ENCODE data around the gene KIAA0753. TPM values are rescaled to one million over a fixed set of nuclear protein-coding genes. Genes with fewer than 3 reads are reported as not detected.

Gene KIAA0753
- total and polyA plus RNA-seq, 9 of the 15 experiments (the other 6 are each of a cell fraction or from before 2014, with no cell fraction given): 2.0 to 9.0 (median 6.9) TPM

- BruUV-seq (replicated peaks): no TSS peak
- Histone ChIP-seq H4K20me1 (replicated peaks; ENCODE audit: control insufficient read depth, insufficient read depth, low read length) (no peaks in the 10 kb centered on the region), H3K9me3 (replicated peaks; ENCODE audit: control insufficient read depth, insufficient read depth, low read depth, low read length) (no peaks in the 10 kb centered on the region), H3K4me2 (ENCODE audit: insufficient read depth, low read length) (no peak overlapping the region), H3K36me3 (ENCODE audit: control insufficient read depth, insufficient read depth, low read length) (no peaks in the 10 kb centered on the region), H2AFZ (ENCODE audit: low read depth, low read length) (no peak overlapping the region), H3K4me1 (replicated peaks in 1 of 2; ENCODE audit: control insufficient read depth in 2 of 2, insufficient read depth in 2 of 2, low read length in 2 of 2) (no peaks in the 10 kb centered on the region), H3K27me3 (ENCODE audit: control insufficient read depth in 2 of 2, insufficient read depth in 2 of 2, low read length in 2 of 2) (peaks cover 6 to 37% of the 10 kb centered on the region in 2 experiments; a peak in 4 of 5 replicates), H3K9ac (ENCODE audit: insufficient read depth in 1 of 2, low read depth in 2 of 2, low read length in 2 of 2) (no peak overlapping the region), H3K4me3 (no peak overlapping the region), H3K9me1 (ENCODE audit: control insufficient read depth, insufficient read depth, low read length) (no peaks in the 10 kb centered on the region), H3K79me2 (ENCODE audit: control insufficient read depth, insufficient read depth, low read length) (no peaks in the 10 kb centered on the region), H3K27ac (ENCODE audit: extremely low read depth, low read depth, low read length) (no peak overlapping the region)
- FAIRE-seq: no peak
- ChIA-PET CTCF (ENCODE audit: low intra/inter-chr PET ratio) (interaction anchor here (0.6 to 1.4 kb wide), 3 partner anchors 335 to 1386 kb away, joined by 3 to 4 read pairs (median 4); no protein-coding TSS in a partner anchor), POLR2A (no interaction called here)
- no peak for DNase-seq (ENCODE audit: extremely low read depth in 1 of 4, low spot score in 3 of 4)
- in situ Hi-C loops (cut with MboI) (loop anchor here (5.0 kb wide), 1 partner anchor 341 kb away; no protein-coding TSS in a partner anchor), intact Hi-C loops (cut with micrococcal nuclease) (loop anchor here (2.0 to 5.0 kb wide), 3 partner anchors 176 to 346 kb away; partner anchors contain the start of gene RNASEK)
- WGBS (ENCODE audit: insufficient coverage, low coverage, missing lambda C conversion rate): 48% methylated on average over 6 of the region's 6 CpGs
- ATAC-seq: no peak
- TF ChIP-seq, protein P1, sequence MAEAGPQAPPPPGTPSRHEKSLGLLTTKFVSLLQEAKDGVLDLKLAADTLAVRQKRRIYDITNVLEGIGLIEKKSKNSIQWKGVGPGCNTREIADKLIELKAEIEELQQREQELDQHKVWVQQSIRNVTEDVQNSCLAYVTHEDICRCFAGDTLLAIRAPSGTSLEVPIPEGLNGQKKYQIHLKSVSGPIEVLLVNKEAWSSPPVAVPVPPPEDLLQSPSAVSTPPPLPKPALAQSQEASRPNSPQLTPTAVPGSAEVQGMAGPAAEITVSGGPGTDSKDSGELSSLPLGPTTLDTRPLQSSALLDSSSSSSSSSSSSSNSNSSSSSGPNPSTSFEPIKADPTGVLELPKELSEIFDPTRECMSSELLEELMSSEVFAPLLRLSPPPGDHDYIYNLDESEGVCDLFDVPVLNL (CRISPR knock-in tag; IDR thresholded peaks at IDR 0.05; ENCODE audit: low read depth): no peak
- TF ChIP-seq GABPA (tag; conservative IDR thresholded peaks at IDR 0.05; ENCODE audit: low read depth): no peak
- TF ChIP-seq RBM14 (IDR thresholded peaks at IDR 0.05; ENCODE audit: borderline replicate concordance, insufficient read depth, low read depth, low read length): no peak
- TF ChIP-seq GABPB1 (CRISPR knock-in tag; IDR thresholded peaks at IDR 0.05): no peak
- TF ChIP-seq ZNF175 (CRISPR knock-in tag; IDR thresholded peaks at IDR 0.05; ENCODE audit: low read depth): no peak
- TF ChIP-seq ZNF707 (CRISPR knock-in tag; conservative IDR thresholded peaks at IDR 0.05): no peak
- no peak for TF ChIP-seq WHSC1 (IDR thresholded peaks at IDR 0.05; ENCODE audit: low read length)
- TF ChIP-seq BRCA1 (IDR thresholded peaks at IDR 0.05): no peak
- no peak for TF ChIP-seq BRCA1 (CRISPR knock-in tag; IDR thresholded peaks at IDR 0.05)
- no peak for TF ChIP-seq NFIX (CRISPR knock-in tag; IDR thresholded peaks at IDR 0.05; ENCODE audit: low read depth)
- no peak for TF ChIP-seq ZNF449 (CRISPR knock-in tag; IDR thresholded peaks at IDR 0.05)
Observed at GRCh38 chr17:6666557-6666956, 26.0 kb upstream of the KIAA0753 start.

All from K562 (cell line).